Epidermal melanocyte (primary cell): ENCODE results near the gene HUS1B.
A peak's percentile ranks its signal among the peaks of the same experiment; 100 is the strongest.
"Not testable (repeated sequence)": the region's sequence is repeated elsewhere in the genome, so short reads cannot be mapped to it uniquely, and the experiment has no call there.

Experiments used
- DNase-seq: peaks from one replicate; pipeline ENCODE4 v3.0.0; 2011; ENCODE audit warnings: low spot score; ENCODE audit not compliant: insufficient read length

Gene HUS1B

GRCh38 chr6:656460-657252, at the start of gene HUS1B:
TSS of gene HUS1B (minus strand) at chr6:657100. CDS start at chr6:656944, 156 bp downstream.
- no peak for DNase-seq

- DNase-seq: no peak
Measured at GRCh38 chr6:706146-706545, 49.2 kb upstream of the HUS1B start.

GRCh38 chr6:705047-705446, 48.1 kb upstream of the HUS1B start:
- DNase-seq: no peak

GRCh38 chr6:704046-704445, 47.1 kb upstream of the HUS1B start:
- no peak for DNase-seq

- DNase-seq: no peak
Measured at GRCh38 chr6:703552-703951, 46.7 kb upstream of the HUS1B start.

DNA sequence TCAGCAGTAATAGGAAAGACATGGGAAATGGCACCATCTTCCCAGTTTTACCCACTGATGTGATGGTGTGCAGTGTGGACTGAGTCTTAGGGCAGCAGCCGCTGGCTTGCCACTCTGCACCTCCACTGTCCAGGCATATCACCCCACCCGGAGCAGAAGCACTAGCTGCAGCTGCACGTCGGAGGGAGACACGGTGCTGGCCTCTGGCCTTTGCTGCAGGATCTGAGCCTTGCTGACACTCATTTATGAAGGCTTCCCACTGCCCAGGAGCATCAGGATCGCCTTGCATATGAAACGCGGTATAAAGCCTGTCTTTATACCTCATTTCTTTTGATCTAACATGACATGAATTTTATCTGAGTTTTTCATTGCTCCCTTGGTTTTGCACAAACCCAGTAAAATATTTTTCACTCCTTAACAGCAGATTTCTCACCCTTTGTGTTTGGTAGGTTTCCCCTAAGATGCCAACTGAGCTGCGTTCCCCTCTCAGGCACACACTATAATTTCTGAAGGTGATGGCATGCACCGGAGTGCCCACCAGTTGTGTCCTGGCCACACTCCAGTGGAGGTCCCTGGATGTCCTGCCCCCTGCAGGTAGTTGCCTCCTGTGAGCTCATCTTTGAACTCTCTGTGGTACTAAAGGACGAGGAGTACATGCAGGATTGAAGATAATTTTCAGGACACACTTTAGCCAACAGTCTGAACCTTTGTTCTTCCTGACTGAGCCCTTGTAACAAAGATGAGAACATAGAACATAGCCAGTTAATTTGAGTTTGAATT, 45.0 kb upstream of the HUS1B start:
- DNase-seq: no peak

DNA sequence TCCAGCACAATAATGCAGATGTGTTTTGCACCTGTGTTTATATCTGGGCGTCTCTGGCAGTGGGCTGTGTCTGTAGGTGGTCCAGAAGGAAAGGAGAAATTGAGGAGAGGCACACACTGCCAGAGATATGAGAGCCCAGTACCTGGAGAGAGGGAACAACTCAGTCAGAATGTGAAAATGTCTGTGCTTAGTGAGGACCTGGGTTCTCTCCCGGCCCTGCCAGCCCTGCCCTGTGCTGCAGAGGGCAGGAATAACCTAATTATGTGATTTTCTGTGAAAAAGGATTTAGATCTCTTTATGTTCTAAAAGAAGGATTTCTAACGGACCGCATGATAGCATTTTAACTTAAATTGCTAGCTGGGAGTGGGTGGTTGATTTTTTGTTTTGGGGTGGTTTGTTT, 44.3 kb upstream of the HUS1B start:
- no peak for DNase-seq

- DNase-seq: no peak
Measured at GRCh38 chr6:700490-700889, 43.6 kb upstream of the HUS1B start.

DNA sequence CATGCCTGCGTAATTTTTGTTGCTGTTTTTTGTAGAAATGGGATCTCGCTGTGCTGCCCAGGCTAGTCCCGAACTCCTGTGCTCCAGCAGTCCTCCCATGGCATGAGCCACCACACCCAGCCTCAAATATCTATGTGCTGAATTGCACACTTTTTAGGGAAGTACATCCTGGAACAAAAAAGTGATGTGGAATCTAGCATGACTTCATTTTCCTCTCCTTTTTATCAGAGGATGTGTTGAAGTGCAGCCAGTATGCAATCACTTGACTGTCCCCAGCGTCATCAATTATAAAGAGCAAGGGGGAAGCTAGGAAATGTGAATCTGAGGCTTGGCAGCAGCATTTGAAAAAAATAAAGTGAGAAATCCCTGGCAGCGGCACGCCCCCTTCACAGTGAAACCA, 42.4 kb upstream of the HUS1B start:
- DNase-seq: no peak

DNA sequence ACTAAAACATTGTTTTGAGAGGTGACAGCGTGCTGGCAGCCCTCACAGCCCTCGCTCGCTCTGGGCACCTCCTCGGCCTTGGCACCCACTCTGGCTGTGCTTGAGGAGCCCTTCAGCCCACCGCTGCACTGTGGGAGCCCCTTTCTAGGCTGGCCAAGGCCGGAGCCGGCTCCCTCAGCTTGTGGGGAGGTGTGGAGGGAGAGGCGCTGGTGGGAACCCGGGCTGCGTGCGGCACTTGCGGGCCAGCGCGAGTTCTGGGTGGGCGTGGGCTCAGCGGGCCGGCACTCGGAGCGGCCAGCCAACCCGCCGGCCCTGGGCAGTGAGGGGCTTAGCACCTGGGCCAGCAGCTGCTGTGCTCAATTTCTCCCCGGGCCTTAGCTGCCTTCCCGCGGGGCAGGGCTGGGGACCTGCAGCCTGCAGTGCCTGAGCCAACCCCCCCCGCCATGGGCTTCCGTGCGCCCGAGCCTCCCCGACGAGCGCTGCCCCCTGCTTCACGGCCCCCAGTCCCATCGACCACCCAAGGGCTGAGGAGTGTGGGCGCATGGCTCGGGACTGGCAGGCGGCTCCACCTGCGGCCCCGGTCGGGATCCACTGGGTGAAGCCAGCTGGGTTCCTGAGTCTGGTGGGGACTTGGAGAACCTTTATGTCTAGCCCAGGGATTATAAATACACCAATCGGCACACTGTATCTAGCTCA, 37.7 kb upstream of the HUS1B start:
- DNase-seq: not testable (repeated sequence)

DNA sequence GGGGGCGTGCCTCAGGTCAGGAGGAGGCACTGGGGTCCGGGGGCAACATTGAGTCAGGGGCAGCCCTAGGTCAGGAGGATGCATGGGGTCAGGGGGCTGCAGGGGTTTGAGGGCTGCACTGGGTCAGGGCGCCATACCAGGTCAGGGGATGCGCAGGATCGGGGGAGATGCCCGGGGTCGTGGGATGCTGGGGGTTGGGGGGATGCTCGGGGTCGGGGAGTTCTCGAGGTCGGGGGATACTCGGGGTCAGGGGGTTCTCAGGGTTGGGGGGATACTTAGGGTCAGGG, 36.8 kb upstream of the HUS1B start:
- no peak for DNase-seq

DNA sequence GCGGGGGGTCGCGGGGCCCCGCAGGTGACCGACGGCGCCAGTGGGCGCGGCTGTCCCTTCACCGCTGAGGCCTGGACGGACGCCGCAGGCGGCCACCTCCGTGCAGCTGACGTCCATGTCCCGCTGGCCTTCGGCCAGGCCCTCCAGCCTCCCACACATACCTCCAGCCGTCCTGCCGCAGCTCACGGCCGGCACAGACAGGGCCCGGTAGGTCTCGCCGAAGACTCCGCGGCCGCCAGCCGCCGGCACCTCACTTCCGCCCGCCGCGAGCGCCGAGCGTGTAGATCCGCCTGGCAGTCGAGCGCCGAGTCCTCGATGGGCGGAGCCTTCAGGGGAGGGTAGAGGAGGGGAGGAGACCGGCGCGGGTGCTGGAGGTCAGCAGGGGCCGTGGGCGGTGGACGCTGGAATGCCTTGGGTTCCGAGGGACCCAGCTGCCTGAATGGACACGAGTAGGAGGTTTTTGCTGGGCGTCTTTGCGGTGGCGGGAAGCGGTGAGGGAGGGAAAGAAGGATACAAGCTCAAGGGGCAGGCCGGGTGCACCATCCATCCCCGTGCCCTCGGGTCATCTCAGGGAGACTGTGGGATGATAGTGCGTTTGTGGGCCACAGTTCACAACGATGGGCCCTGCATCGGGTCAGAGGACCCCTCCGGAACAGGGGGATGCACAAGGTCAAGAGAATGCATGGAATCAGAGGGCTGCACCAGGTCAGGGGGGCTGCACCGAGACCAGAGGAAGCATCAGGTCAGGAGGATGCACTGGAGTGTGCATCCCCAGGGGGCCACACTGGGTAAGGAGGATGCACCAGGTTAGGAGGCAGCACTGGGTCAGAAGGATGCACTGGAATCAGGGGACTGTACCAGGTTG, 36.2 kb upstream of the HUS1B start, which contains the start of gene EXOC2:
Gene EXOC2 (minus strand): TSS at position 282 of the 865 bp plus-strand sequence. CDS start 55,321 bp downstream, outside the sequence.
- DNase-seq: peak; percentile 64

GRCh38 chr6:692356-692851, 35.5 kb upstream of the HUS1B start:
- no peak for DNase-seq

GRCh38 chr6:689223-689622, 32.3 kb upstream of the HUS1B start:
- no peak for DNase-seq

DNA sequence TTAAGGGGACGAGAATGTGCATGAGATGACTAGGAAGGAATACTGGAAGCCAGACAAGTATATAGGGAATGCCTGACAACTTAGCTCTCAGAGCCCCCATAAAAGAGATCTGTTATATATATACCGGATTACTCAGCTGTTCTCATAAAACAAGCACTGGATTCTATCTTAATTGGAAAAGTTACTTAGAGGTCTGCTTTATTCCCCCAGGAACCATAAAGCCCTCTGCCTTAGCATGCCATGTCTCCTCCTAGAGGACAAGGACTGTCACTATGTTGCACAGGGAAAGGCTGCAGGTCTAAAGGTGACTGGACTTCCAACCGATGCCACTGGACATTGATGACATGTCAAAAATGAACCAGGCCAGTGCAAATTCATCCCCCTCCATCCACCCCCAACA, 29.6 kb upstream of the HUS1B start:
- DNase-seq: no peak

GRCh38 chr6:684831-685636, 28.1 kb upstream of the HUS1B start:
- DNase-seq: no peak

DNA sequence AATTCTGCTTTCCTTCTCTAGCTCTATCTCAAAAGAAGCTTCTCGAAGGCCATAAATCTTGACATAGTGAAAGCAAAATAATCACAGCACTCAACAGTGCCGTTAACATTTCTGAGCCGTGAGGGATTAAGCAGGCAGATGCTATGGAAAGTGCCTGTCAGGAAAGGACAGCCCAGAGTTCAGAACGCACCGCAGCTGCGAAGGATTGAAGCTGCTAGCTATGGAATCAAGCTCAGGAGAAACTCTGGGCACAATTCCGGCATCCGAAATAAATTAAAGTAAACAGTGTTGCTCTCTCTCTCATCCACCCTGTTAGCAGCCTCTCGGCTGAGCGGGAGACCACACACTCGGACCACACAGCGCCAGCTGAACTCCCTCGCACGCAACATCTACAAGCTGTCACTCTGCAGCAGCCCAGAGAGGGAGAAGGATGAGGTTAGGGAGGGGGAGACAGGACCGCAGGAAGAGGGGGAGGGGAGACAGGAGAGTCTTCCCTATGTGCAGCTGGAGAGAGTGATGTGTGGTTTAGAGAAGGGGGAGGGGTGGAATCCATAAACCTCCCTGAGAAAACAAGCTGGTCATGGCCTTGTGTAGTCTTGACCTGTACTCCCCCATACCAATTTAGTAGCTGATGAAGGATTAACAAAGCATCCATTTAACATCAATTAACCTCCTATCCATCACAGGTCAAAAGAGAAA, 27.0 kb upstream of the HUS1B start:
- peak; percentile 69 for DNase-seq

- no peak for DNase-seq
Measured at GRCh38 chr6:680666-681340, 23.9 kb upstream of the HUS1B start.

DNA sequence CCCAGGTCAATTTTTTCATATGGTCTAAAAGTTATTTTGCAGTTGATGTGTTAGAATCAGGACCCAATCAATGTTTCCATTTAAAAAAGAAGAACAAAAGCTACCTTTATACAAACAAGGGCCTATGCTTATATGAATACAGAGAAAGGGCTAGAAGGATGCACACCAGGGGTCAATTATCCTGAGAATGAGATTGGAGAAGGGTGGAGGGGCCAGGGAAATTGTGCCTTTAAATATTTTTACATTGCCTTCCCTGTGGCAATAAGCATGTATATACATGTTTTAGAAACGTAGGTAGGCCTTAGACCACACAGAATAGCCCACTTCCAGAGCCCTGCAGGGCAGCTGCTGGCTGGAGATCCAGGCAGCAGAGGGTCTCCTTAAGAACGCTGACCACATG, 23.4 kb upstream of the HUS1B start:
- DNase-seq: no peak
